Measurements from ENCODE around the gene MELK.

DNA sequence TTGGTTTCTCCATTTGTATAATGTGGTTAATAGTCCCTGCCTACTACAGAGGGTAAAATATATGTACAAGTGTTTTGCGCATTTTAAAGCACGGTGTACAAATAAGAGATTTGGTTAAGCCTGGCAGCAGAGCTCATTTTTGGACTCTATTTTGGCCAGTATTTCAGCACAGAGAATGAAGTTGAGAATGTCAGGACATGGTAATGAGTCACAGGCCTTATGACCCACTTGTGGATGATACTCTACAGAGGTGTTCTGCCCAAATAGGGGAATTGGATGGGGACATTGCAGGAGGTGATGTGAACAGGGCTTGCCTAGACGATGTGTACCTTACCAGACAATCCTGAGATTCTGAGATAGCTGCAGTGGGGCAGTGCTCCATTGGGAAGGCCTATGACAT is 50.6 kb downstream of the MELK start:
- no peak for TF ChIP-seq EZH2 (IDR thresholded peaks at IDR 0.05; ENCODE audit: borderline replicate concordance, low read length)
- TF ChIP-seq, protein P1, sequence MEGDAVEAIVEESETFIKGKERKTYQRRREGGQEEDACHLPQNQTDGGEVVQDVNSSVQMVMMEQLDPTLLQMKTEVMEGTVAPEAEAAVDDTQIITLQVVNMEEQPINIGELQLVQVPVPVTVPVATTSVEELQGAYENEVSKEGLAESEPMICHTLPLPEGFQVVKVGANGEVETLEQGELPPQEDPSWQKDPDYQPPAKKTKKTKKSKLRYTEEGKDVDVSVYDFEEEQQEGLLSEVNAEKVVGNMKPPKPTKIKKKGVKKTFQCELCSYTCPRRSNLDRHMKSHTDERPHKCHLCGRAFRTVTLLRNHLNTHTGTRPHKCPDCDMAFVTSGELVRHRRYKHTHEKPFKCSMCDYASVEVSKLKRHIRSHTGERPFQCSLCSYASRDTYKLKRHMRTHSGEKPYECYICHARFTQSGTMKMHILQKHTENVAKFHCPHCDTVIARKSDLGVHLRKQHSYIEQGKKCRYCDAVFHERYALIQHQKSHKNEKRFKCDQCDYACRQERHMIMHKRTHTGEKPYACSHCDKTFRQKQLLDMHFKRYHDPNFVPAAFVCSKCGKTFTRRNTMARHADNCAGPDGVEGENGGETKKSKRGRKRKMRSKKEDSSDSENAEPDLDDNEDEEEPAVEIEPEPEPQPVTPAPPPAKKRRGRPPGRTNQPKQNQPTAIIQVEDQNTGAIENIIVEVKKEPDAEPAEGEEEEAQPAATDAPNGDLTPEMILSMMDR (IDR thresholded peaks at IDR 0.05; ENCODE audit: low read length): no peak

All from OCI-LY1 (cell line).